Hepatocyte (in vitro differentiated cells): ENCODE measurements around the gene EXOSC9. TPM values are rescaled to one million over a fixed set of nuclear protein-coding genes. Genes with fewer than 3 reads are reported as not detected.
"Not testable (repeated sequence)": the region's sequence is repeated elsewhere in the genome, so short reads cannot be mapped to it uniquely, and the experiment has no call there.

Experiments
- DNase-seq: peaks from one replicate; pipeline ENCODE4 v3.0.0-alpha.2; 2016; ENCODE audit warnings: low spot score
- H2AFZ ChIP-seq: fragments of 200-600 bp; sonication (generic); 2 replicates; pipeline ENCODE4 v1.6.0; 2016; ENCODE audit warnings: antibody characterized with exemption, mild to moderate bottlenecking
- H3K27ac ChIP-seq: fragments of 200-600 bp; sonication (generic); 2 replicates; pipeline ENCODE4 v1.5.1; 2016; ENCODE audit warnings: mild to moderate bottlenecking
- H3K27me3 ChIP-seq: fragments of 200-600 bp; sonication (generic); 2 replicates; pipeline ENCODE4 v1.6.1; 2016
- H3K36me3 ChIP-seq: fragments of 200-600 bp; sonication (generic); replicated peaks from 2 replicates; pipeline ENCODE4 v1.5.1; 2016; ENCODE audit warnings: low read depth; ENCODE audit not compliant: insufficient read depth
- H3K4me1 ChIP-seq: fragments of 200-600 bp; sonication (generic); 2 replicates; pipeline ENCODE4 v1.5.1; 2016; ENCODE audit warnings: mild to moderate bottlenecking, moderate library complexity; ENCODE audit not compliant: insufficient read depth
- H3K4me2 ChIP-seq: fragments of 200-600 bp; sonication (generic); 2 replicates; pipeline ENCODE4 v1.6.0; 2016
- H3K4me3 ChIP-seq: fragments of 200-600 bp; sonication (generic); 2 replicates; pipeline ENCODE4 v1.5.1; 2016; ENCODE audit warnings: mild to moderate bottlenecking
- H3K79me2 ChIP-seq: fragments of 200-600 bp; sonication (generic); 2 replicates; pipeline ENCODE4 v1.6.0; 2017; ENCODE audit warnings: mild to moderate bottlenecking
- H3K9me2 ChIP-seq: fragments of 200-600 bp; sonication (generic); replicated peaks from 2 replicates; pipeline ENCODE4 v1.6.0; 2017; ENCODE audit warnings: mild to moderate bottlenecking; ENCODE audit not compliant: insufficient read depth
- H3K9me3 ChIP-seq: fragments of 200-600 bp; sonication (generic); 2 replicates; pipeline ENCODE4 v1.5.1; 2016; ENCODE audit warnings: low read depth, mild to moderate bottlenecking
- H4K20me1 ChIP-seq: fragments of 200-600 bp; sonication (generic); 2 replicates; pipeline ENCODE4 v1.6.0; 2016; ENCODE audit warnings: mild to moderate bottlenecking; ENCODE audit not compliant: insufficient read depth, poor library complexity, severe bottlenecking
- CTCF ChIP-seq: fragments of 200-600 bp; sonication (generic); IDR thresholded peaks from 2 replicates; pipeline ENCODE4 v1.5.1; 2016; ENCODE audit warnings: antibody characterized with exemption, mild to moderate bottlenecking; ENCODE audit not compliant: poor library complexity
- EZH2 ChIP-seq: fragments of 200-600 bp; sonication (generic); IDR thresholded peaks from 2 replicates; pipeline ENCODE4 v1.6.1; 2016; ENCODE audit warnings: antibody characterized with exemption, mild to moderate bottlenecking, borderline replicate concordance
- EZH2phosphoT487 ChIP-seq: fragments of 200-600 bp; sonication (generic); IDR thresholded peaks from one replicate; pipeline ENCODE4 v1.6.1; 2018; ENCODE audit warnings: antibody characterized with exemption, mild to moderate bottlenecking, low read depth, moderate library complexity; ENCODE audit not compliant: unreplicated experiment, severe bottlenecking
- WGBS: methylation state at CpG from one replicate; pipeline ENCODE4 v1.1.6; 2016; ENCODE audit warnings: low lambda C conversion rate; ENCODE audit errors: missing lambda C conversion rate; 5-methylcytosine and 5-hydroxymethylcytosine counted together
- polyA plus RNA-seq: library from polyadenylated mRNA; unstranded; fragments of >200 nt; fragmentation: Nextera tagmentation; extraction: Ambion mirVana; gene quantifications from 2 replicates; pipeline ENCODE4 v1.2.1, GENCODE V29; 2016
- total RNA-seq: library from RNA; depleted of rRNA; stranded (reverse); fragments of >200 nt; gene quantifications from 2 replicates; pipeline ENCODE4 v1.2.3, GENCODE V29; 2014

EXOSC9 gene, protein sequence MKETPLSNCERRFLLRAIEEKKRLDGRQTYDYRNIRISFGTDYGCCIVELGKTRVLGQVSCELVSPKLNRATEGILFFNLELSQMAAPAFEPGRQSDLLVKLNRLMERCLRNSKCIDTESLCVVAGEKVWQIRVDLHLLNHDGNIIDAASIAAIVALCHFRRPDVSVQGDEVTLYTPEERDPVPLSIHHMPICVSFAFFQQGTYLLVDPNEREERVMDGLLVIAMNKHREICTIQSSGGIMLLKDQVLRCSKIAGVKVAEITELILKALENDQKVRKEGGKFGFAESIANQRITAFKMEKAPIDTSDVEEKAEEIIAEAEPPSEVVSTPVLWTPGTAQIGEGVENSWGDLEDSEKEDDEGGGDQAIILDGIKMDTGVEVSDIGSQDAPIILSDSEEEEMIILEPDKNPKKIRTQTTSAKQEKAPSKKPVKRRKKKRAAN
- total RNA-seq, result 20.1 and 23.1 TPM in 2 replicates
- 14.4 and 15.4 TPM in 2 replicates for polyA plus RNA-seq

GRCh38 chr4:121800961-121801714 lies at the start of gene EXOSC9:
TSS of gene EXOSC9 (plus strand) at chr4:121801323. CDS start at chr4:121801425, 102 bp downstream.
- 2% methylated on average over 48 of the region's 48 CpGs for WGBS
- Histone ChIP-seq H3K9me3 (no peaks in the 10 kb centered on the region), H3K27me3 (no peaks in the 10 kb centered on the region), H3K27ac (peak within 1 kb of the TSS; percentile 94), H3K36me3 (no peaks in the 10 kb centered on the region), H3K79me2 (peaks cover 15% of the 10 kb centered on the region), H2AFZ (peak within 1 kb of the TSS; percentile 92), H3K4me3 (peak within 1 kb of the TSS; percentile 47), H4K20me1 (no peaks in the 10 kb centered on the region), H3K4me1 (peaks cover 6% of the 10 kb centered on the region), H3K4me2 (peak within 1 kb of the TSS; percentile 82), H3K9me2 (no peaks in the 10 kb centered on the region)
- no peak for TF ChIP-seq EZH2phosphoT487
- no peak for TF ChIP-seq CTCF
- TF ChIP-seq EZH2, result no peak
- DNase-seq, result peak; percentile 95

- 81% methylated on average over 1 of the region's 1 CpG for WGBS
- not testable (repeated sequence) for H3K9me3 ChIP-seq
Measured at GRCh38 chr4:121752142-121752541, 49.0 kb upstream of the EXOSC9 start.

GRCh38 chr4:121758925-121759568 lies 42.1 kb upstream of the EXOSC9 start:
- no peak overlapping the region for H3K27ac ChIP-seq
- peaks cover 55% of the 10 kb centered on the region for H3K27me3 ChIP-seq
- TF ChIP-seq CTCF (no peak), EZH2phosphoT487 (no peak)
- H3K4me1 ChIP-seq, result no peaks in the 10 kb centered on the region
- H3K9me2 ChIP-seq, result no peaks in the 10 kb centered on the region
- no peaks in the 10 kb centered on the region for H4K20me1 ChIP-seq
- H3K4me3 ChIP-seq, result no peak overlapping the region
- H3K4me2 ChIP-seq, result no peak overlapping the region
- no peaks in the 10 kb centered on the region for H3K79me2 ChIP-seq
- H3K36me3 ChIP-seq, result no peaks in the 10 kb centered on the region
- H3K9me3 ChIP-seq, result no peaks in the 10 kb centered on the region
- WGBS, result 91% methylated on average over 2 of the region's 2 CpGs
- H2AFZ ChIP-seq, result no peak overlapping the region
- no peak for DNase-seq

More at GRCh38 chr4:121752142-121752541, 49.0 kb upstream of the EXOSC9 start:
- not testable (repeated sequence) for H3K36me3 ChIP-seq, H4K20me1 ChIP-seq, H2AFZ ChIP-seq, H3K4me2 ChIP-seq, H3K4me1 ChIP-seq, H3K79me2 ChIP-seq, H3K9me2 ChIP-seq, H3K4me3 ChIP-seq, H3K27ac ChIP-seq, DNase-seq, H3K27me3 ChIP-seq

DNA sequence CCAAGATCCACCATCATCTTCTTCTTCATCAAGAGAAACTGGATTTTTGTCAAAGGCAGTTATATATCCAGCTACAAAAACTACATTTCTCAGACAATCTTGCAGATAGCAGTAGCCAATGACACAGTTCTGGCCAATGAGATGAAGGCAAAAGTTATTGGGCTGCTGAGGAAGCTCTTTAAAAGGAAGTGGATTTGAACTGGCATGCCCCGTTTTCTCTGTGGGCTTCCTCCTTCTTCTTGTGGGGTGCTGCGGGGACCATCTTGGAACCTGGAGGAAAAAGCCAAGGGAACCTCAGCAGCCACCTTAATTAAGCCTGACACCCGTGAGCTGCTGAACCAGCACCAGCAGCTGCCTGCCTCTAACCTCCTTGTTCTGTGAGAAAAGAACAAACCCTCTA lies 40.9 kb upstream of the EXOSC9 start:
- DNase-seq, result no peak
- no peak overlapping the region for H3K4me2 ChIP-seq
- H3K27me3 ChIP-seq, result peaks cover 66% of the 10 kb centered on the region
- no peaks in the 10 kb centered on the region for H3K4me1 ChIP-seq
- no peaks in the 10 kb centered on the region for H3K79me2 ChIP-seq
- H3K9me2 ChIP-seq, result no peaks in the 10 kb centered on the region
- H4K20me1 ChIP-seq, result no peaks in the 10 kb centered on the region
- H3K27ac ChIP-seq, result no peak overlapping the region
- H3K36me3 ChIP-seq, result no peaks in the 10 kb centered on the region
- WGBS, result 77% methylated on average over 3 of the region's 3 CpGs
- H3K4me3 ChIP-seq, result no peak overlapping the region
- H2AFZ ChIP-seq, result no peak overlapping the region
- no peak for TF ChIP-seq CTCF
- no peak for TF ChIP-seq EZH2
- TF ChIP-seq EZH2phosphoT487, result no peak
- H3K9me3 ChIP-seq, result no peaks in the 10 kb centered on the region
